Measurements from ENCODE around the gene BACH2. TPM values are rescaled to one million over a fixed set of nuclear protein-coding genes. Genes with fewer than 3 reads are reported as not detected.

The BACH2 gene
- total RNA-seq, 4 donors from 2014 or later, result 8.5 to 20.0 (median 13.3) TPM

DNA sequence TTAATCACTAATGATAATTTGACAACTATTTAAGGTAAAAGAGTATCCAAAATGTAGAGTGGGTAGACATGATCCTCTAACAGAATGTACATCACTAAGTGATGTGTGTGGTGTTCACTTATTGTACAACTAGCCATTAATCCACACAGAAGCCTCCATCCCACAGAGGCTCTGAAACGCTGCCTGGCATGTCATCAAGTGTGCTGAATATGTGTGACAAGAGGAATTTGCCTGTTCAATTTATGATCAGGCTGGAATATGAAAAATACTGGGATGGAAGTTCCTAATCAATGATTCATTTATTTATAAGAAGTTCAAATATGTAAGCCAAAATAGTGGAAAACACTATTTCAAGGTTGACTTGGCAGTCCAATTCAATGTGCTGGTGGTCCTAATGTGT is 72.4 kb downstream of the BACH2 start:
- Histone ChIP-seq H3K36me3 (no peaks in the 10 kb centered on the region), H3K4me3 (no peak overlapping the region), H3K27me3 (no peaks in the 10 kb centered on the region), H3K9me3 (no peaks in the 10 kb centered on the region), H3K4me1 (peaks cover 16% of the 10 kb centered on the region), H3K27ac (no peak overlapping the region)
- 84% methylated on average over 1 of the region's 1 CpG for WGBS
- no peak for DNase-seq (ENCODE audit: low spot score in 2 of 2)
- TF ChIP-seq, protein P1, sequence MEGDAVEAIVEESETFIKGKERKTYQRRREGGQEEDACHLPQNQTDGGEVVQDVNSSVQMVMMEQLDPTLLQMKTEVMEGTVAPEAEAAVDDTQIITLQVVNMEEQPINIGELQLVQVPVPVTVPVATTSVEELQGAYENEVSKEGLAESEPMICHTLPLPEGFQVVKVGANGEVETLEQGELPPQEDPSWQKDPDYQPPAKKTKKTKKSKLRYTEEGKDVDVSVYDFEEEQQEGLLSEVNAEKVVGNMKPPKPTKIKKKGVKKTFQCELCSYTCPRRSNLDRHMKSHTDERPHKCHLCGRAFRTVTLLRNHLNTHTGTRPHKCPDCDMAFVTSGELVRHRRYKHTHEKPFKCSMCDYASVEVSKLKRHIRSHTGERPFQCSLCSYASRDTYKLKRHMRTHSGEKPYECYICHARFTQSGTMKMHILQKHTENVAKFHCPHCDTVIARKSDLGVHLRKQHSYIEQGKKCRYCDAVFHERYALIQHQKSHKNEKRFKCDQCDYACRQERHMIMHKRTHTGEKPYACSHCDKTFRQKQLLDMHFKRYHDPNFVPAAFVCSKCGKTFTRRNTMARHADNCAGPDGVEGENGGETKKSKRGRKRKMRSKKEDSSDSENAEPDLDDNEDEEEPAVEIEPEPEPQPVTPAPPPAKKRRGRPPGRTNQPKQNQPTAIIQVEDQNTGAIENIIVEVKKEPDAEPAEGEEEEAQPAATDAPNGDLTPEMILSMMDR (IDR thresholded peaks at IDR 0.05), result no peak
- no peak for TF ChIP-seq POLR2A (IDR thresholded peaks at IDR 0.05)
- no peak for TF ChIP-seq POLR2AphosphoS5 (IDR thresholded peaks at IDR 0.05)
- TF ChIP-seq EP300 (IDR thresholded peaks at IDR 0.05), result no peak

DNA sequence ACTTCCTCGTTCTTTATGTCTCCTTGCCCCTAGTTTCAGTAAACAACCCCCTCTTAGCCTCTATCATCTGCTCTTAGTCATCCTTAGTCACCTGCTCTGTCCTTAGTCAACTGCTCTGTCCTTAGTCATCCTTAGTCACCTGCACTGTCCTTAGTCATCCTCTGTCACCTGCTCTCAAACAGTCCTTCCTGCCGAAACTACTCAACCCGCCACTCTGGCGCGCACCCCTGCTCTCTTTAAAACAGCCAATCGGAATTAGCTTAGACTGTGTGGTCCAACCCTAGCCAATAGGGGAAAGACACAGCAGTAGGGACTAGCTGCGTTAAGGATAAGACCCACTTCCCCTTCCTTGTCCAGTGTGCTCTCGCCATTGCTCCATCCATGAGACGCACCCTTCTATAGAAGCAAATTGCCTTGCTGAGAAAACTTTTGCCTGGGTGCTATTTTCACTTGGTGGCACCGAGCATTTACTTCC is 73.9 kb downstream of the BACH2 start:
- TF ChIP-seq POLR2AphosphoS5 (IDR thresholded peaks at IDR 0.05) (no peak), POLR2A (IDR thresholded peaks at IDR 0.05) (no peak), EP300 (IDR thresholded peaks at IDR 0.05) (no peak)
- TF ChIP-seq, protein P1 (IDR thresholded peaks at IDR 0.05), result no peak
- H3K27me3 ChIP-seq, result no peaks in the 10 kb centered on the region
- 97% methylated on average over 10 of the region's 10 CpGs for WGBS
- peaks cover 26% of the 10 kb centered on the region for H3K4me1 ChIP-seq
- no peak for DNase-seq (ENCODE audit: low spot score in 2 of 2)
- H3K27ac ChIP-seq, result no peak overlapping the region
- no peaks in the 10 kb centered on the region for H3K36me3 ChIP-seq
- no peak overlapping the region for H3K4me3 ChIP-seq
- no peaks in the 10 kb centered on the region for H3K9me3 ChIP-seq

DNA sequence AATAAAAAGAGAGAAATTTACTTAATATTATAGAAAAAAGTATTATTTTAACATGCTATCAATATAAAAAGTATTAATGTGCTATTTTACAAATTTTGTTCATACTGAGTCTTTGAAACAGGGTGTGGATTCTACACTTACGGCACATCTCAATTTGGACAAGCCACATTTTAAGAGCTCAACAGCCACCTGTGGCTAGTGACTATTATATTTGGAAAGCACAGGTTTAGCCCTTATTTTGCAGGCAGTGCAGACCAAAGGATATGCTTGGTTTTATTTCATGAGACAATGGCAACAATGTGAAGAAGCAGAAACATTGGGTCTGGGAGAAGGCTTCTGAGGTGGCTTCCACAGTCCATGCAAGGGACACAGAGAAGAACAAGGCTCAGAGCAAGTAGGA is 74.6 kb downstream of the BACH2 start:
- no peak for DNase-seq (ENCODE audit: low spot score in 2 of 2)
- H3K36me3 ChIP-seq, result no peaks in the 10 kb centered on the region
- H3K27ac ChIP-seq, result no peak overlapping the region
- TF ChIP-seq POLR2A (IDR thresholded peaks at IDR 0.05) (no peak), EP300 (IDR thresholded peaks at IDR 0.05) (no peak), POLR2AphosphoS5 (IDR thresholded peaks at IDR 0.05) (no peak)
- TF ChIP-seq, protein P1 (IDR thresholded peaks at IDR 0.05), result no peak
- peaks cover 34% of the 10 kb centered on the region for H3K4me1 ChIP-seq
- 93% methylated on average over 1 of the region's 1 CpG for WGBS
- no peaks in the 10 kb centered on the region for H3K9me3 ChIP-seq
- no peak overlapping the region for H3K4me3 ChIP-seq
- no peaks in the 10 kb centered on the region for H3K27me3 ChIP-seq

DNA sequence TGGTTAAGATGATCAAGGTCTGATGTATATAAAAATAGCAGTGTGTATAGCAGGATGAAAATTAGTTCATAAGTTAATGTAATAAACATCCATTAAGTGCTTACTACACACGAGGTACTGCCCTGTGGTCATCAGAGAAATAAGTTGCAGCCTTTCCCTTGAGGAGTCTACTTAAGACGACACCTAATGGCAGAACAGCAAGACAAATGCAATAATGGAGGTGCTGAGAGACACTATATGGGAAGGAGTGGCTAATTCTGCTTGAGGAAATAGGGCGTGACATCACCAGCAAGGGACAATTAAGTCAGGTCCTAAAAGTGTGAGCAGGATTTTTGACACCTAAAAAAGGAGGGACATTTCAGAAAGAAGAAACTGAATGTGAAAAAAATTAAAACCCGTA is 75.2 kb downstream of the BACH2 start:
- peaks cover 38% of the 10 kb centered on the region for H3K4me1 ChIP-seq
- H3K9me3 ChIP-seq, result no peaks in the 10 kb centered on the region
- 85% methylated on average over 4 of the region's 4 CpGs for WGBS
- TF ChIP-seq EP300 (IDR thresholded peaks at IDR 0.05) (no peak), POLR2A (IDR thresholded peaks at IDR 0.05) (no peak), POLR2AphosphoS5 (IDR thresholded peaks at IDR 0.05) (no peak)
- TF ChIP-seq, protein P1 (IDR thresholded peaks at IDR 0.05), result no peak
- no peaks in the 10 kb centered on the region for H3K27me3 ChIP-seq
- no peak for DNase-seq (ENCODE audit: low spot score in 2 of 2)
- no peak overlapping the region for H3K27ac ChIP-seq
- no peaks in the 10 kb centered on the region for H3K36me3 ChIP-seq
- H3K4me3 ChIP-seq, result no peak overlapping the region

DNA sequence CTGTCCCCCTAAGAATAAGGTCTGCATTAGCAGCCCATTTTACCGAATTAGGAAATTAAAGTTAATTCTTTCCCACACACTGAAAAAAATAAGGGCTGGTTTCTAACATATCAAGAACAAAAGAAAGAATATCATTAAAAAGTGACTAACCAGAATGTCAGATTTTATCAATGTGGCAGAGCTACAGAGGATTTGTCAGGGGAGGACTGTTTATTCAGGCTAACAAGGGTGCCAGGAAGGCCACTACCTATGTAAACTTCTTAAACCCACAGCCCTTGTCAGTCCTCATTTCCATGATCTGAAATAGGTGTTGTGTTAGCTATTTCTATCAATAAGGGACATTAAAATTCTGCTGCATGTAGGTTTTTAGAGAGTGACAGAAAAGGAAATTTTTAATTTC is 76.4 kb downstream of the BACH2 start:
- WGBS, result 51% methylated on average over 1 of the region's 1 CpG
- Histone ChIP-seq H3K36me3 (no peaks in the 10 kb centered on the region), H3K27me3 (no peaks in the 10 kb centered on the region), H3K9me3 (no peaks in the 10 kb centered on the region), H3K27ac (no peak overlapping the region), H3K4me1 (peaks cover 49% of the 10 kb centered on the region), H3K4me3 (no peak overlapping the region)
- DNase-seq (ENCODE audit: low spot score in 2 of 2), result no peak
- TF ChIP-seq EP300 (IDR thresholded peaks at IDR 0.05), result no peak
- no peak for TF ChIP-seq POLR2A (IDR thresholded peaks at IDR 0.05)
